Keratinocyte (primary cell): ENCODE measurements around the gene CABP4.

Source experiments
- CTCF ChIP-seq, 3 experiments: IDR thresholded peaks in 1 of 3; conservative IDR thresholded peaks in 1 of 3; optimal IDR thresholded peaks in 1 of 3; 2 replicates in 2 of 3; 3 replicates in 1 of 3; pipeline versions ENCODE3 to v1.5.1; 2011; ENCODE audit warnings: low read length in 3 of 3, mild to moderate bottlenecking in 3 of 3, moderate library complexity in 2 of 3, control low read depth in 1 of 3, inconsistent platforms in 1 of 3; ENCODE audit not compliant: insufficient read depth in 2 of 3; ENCODE audit errors: extremely low read depth in 1 of 3
- EZH2 ChIP-seq: IDR thresholded peaks from one replicate; pipeline ENCODE4 v1.6.1; 2012; ENCODE audit warnings: inconsistent platforms, mild to moderate bottlenecking, low read length, moderate library complexity

DNA sequence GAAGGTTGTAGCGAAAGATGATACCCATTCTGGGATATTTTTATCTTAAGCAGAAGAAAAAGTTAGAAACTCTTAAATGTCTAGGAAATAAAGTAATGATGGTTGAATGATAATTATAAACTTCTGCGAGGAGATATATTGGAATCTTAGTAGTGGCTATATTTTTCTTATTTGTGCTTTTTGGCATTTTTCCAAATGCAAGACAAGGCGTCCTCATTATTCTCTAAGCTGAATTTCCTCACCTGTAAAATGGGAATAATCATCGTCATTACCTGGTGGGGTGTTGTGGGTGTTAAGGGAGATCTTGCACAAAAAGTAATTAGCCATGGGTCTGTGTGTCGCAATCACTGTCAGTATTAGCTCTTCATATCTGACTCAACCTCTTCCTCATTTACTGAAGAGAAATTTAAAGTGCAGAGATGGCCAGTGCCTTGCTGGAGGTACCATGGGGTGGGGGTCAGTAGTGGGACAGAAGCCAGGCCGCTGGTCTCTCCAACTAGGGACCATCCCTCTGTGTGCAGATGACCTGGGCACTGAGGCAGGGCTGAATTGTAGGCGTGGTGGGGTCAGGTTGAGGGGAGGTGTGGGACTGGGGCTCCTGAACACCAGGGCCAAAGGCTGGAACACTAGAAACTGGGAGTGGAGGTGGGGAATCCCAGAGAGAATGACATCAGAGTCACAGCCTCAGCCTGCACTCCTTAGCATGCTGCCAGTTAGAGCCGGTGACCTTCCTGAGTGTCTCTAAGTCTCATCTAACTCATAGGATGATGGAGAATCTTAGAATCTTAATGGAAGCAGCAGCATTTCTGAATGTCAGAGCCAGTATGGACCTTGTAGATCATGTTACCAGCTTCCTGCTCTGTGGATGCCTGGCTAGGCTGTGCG, 45.9 kb downstream of the CABP4 start:
- TF ChIP-seq CTCF (optimal IDR thresholded peaks at IDR 0.05 in 1 of 3, IDR thresholded peaks at IDR 0.05 in 1 of 3, conservative IDR thresholded peaks at IDR 0.05 in 1 of 3; ENCODE audit: extremely low read depth in 1 of 3, insufficient read depth in 2 of 3, low read length in 3 of 3): no peak
- no peak for TF ChIP-seq EZH2
